ENCODE results near the gene PSMB5.

Gene PSMB5

DNA sequence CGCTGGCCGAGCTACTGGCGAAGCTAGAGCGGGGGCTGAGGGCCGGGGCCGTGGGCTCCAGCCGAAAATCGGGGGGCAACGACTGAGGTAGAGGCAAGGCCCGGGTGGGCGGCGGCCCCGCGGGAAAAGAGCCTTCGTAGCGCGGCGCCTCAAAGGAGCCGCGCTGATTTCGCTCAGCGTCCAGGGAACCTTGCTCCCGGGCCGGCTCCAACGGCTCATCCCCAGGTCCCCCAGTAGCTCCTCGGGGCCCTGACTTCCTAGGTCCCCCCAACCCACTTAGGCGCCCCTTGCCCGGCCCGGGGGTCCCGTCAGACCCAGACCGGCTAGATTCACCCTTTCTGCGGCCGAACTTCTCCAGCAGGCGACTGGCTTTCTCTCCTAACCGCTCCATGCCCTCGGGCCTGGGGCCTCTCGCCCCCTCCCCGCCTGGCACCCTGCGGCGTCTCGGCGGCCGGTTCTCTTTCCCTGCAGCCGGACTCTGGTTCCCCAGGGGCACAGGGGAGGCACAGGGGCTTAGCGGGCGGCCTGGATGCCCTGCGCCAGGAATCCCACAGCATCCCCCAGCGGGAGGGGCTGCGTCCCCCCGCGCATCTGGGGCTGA lies 52.7 kb downstream of the PSMB5 start:
- ChIA-PET POLR2A (interaction anchor here (1.0 to 3.4 kb wide), 8 partner anchors 9 to 113 kb away, joined by 3 to 24 read pairs (median 6); partner anchors contain the start of genes ACIN1, C14orf119, HAUS4 and PRMT5), CTCF (interaction anchor here (0.7 to 32.7 kb wide), 22 partner anchors 8 to 426 kb away, joined by 3 to 1423 read pairs (median 7); partner anchors contain the start of genes CDH24, HAUS4, PRMT5 and PSMB11)
- no peak for TF ChIP-seq CTCF (IDR thresholded peaks at IDR 0.05; ENCODE audit: insufficient read depth, low read length, missing control alignments)
- no peak for DNase-seq (ENCODE audit: low read depth, low spot score)
- H3K4me3 ChIP-seq (ENCODE audit: low read depth, low read length), result peak overlapping the region; percentile 91

DNA sequence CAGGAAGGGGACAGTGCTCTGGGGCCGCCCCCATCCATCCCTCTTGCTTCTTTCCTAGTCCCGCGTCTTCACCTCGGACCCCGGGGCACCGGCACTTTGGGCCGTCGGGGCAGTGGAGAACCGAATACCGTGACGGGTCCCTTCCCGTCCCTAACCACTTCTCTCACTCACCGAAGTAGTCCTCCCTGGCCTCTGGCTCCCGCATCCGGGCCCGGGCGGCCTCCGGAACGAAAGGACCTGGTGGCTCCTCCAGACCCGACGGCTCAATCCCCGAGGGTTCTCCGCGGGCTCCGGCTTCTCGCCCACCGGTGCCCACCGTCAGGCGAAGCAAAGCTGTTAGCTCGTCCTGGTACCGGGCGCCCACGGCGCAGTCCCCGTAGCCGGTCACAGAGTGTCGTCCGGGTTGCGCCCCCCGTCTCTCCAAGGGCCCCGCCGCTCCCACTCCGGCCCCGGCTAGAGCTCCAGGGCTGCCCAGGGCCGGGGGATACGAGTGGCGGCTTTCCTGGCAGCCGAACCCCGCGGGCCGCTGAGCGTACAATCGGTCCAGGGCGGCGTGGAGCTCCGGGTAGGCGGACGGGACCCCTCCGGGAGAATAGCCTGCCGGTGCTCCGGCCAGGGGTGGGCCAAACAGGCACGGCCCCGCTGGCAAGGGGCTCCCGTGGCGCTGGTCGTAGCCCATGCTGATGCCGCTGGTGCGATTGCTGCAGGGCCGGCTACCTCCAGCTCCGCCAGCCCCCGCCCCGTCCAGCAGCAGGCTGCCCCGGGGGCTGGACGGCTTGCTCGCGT lies 53.4 kb downstream of the PSMB5 start:
- TF ChIP-seq CTCF (IDR thresholded peaks at IDR 0.05; ENCODE audit: insufficient read depth, low read length, missing control alignments), result no peak
- ChIA-PET CTCF (interaction anchor here (0.7 to 32.7 kb wide), 15 partner anchors 7 to 425 kb away, joined by 4 to 1423 read pairs (median 43); partner anchors contain the start of genes CDH24, HAUS4, PRMT5 and PSMB11), POLR2A (interaction anchor here (0.7 to 3.4 kb wide), 4 partner anchors 25 to 114 kb away, joined by 3 to 24 read pairs (median 7); partner anchors contain the start of genes ACIN1, C14orf119, HAUS4 and PRMT5)
- DNase-seq (ENCODE audit: low read depth, low spot score), result no peak
- H3K4me3 ChIP-seq (ENCODE audit: low read depth, low read length), result peak overlapping the region; percentile 91

GRCh38 chr14:22980672-22981089 lies 54.0 kb downstream of the PSMB5 start:
- POLR2A ChIA-PET, result interaction anchor here (0.7 to 3.4 kb wide), 2 partner anchors 51 to 114 kb away, joined by 4 to 24 read pairs; partner anchors contain the start of genes ACIN1, C14orf119 and PRMT5
- no peak for DNase-seq (ENCODE audit: low read depth, low spot score)
- H3K4me3 ChIP-seq (ENCODE audit: low read depth, low read length), result peak overlapping the region; percentile 91
- CTCF ChIA-PET, result interaction anchor here (7.2 to 32.7 kb wide), 6 partner anchors 14 to 425 kb away, joined by 43 to 1423 read pairs (median 122); partner anchors contain the start of genes CDH24, HAUS4, PRMT5 and PSMB11
- TF ChIP-seq CTCF (IDR thresholded peaks at IDR 0.05; ENCODE audit: insufficient read depth, low read length, missing control alignments), result no peak

GRCh38 chr14:22979748-22980392 lies 54.8 kb downstream of the PSMB5 start:
- POLR2A ChIA-PET, result interaction anchor here (3.2 kb wide), 1 partner anchor 24 kb away, joined by 18 read pairs; the partner anchor contains the start of gene HAUS4
- CTCF ChIA-PET, result interaction anchor here (7.2 to 32.7 kb wide), 4 partner anchors 24 to 424 kb away, joined by 43 to 1423 read pairs (median 89); partner anchors contain the start of genes CDH24, HAUS4, PRMT5 and PSMB11
- TF ChIP-seq CTCF (IDR thresholded peaks at IDR 0.05; ENCODE audit: insufficient read depth, low read length, missing control alignments), result no peak
- no peak for DNase-seq (ENCODE audit: low read depth, low spot score)
- peak overlapping the region; percentile 91 for H3K4me3 ChIP-seq (ENCODE audit: low read depth, low read length)

DNA sequence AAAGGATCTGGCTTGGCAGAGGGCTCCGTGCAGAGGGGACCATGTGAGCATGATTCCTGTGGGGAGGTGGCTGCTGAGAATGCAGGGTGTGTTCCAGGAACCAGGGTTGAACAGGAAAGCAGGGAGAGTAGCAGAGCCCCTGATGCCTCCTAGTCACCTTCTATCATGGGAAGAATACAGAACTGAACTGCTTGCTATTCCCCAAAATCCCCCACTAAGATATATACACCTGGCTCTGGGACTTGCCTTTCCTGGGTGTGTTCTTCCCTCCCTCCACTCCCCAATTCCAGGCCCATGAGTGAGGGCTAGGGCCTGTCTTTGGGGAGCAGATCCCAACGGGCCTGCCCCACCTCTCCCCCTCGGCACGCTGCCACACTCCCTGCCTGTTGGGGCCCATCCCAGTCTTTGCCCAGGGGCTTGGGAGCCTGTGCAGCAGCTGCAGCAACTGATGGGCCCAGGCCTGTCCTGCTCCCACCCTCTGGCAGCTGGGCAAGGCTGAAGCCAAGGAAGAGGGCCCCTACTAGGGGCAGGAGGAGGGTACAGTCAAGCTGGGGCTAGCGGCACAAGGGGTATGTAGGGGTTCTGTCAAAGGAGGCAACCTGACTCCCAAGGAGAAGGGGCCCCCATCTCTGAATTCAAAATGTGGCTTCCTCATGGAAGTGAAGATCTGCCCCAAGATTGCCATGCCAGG lies 55.6 kb downstream of the PSMB5 start:
- DNase-seq (ENCODE audit: low read depth, low spot score), result no peak
- peak overlapping the region; percentile 91 for H3K4me3 ChIP-seq (ENCODE audit: low read depth, low read length)
- POLR2A ChIA-PET, result interaction anchor here (3.2 kb wide), 1 partner anchor 23 kb away, joined by 18 read pairs; the partner anchor contains the start of gene HAUS4
- CTCF ChIA-PET, result interaction anchor here (2.0 to 32.7 kb wide), 4 partner anchors 7 to 74 kb away, joined by 7 to 1423 read pairs (median 126); partner anchors contain the start of genes AJUBA, CDH24, HAUS4 and PSMB11
- TF ChIP-seq CTCF (IDR thresholded peaks at IDR 0.05; ENCODE audit: insufficient read depth, low read length, missing control alignments), result no peak

Data from AG04449 (cell line).